Vagina (tissue), 2 donors: Measurements from ENCODE around the gene RUNDC3A.

Experiments used
- POLR2A ChIP-seq, 2 donors: fragments of 450-650 bp; IDR thresholded peaks; one replicate each; pipeline ENCODE4 v1.6.1; 2017; ENCODE audit warnings: antibody characterized with exemption in 2 of 2, mild to moderate bottlenecking in 2 of 2, moderate library complexity in 2 of 2
- TF ChIP-seq, protein P1 (sequence below), 3 experiments: fragments of 450-650 bp in 2 of 3; fragments of 200-600 bp in 1 of 3; sonication (generic) in 1 of 3; IDR thresholded peaks; one replicate each; pipeline ENCODE4 v1.5.1; 2017 to 2019; ENCODE audit warnings: antibody characterized with exemption in 3 of 3, mild to moderate bottlenecking in 2 of 3, moderate library complexity in 2 of 3

GRCh38 chr17:44360144-44360533, 51.7 kb downstream of the RUNDC3A start:
- TF ChIP-seq, protein P1, sequence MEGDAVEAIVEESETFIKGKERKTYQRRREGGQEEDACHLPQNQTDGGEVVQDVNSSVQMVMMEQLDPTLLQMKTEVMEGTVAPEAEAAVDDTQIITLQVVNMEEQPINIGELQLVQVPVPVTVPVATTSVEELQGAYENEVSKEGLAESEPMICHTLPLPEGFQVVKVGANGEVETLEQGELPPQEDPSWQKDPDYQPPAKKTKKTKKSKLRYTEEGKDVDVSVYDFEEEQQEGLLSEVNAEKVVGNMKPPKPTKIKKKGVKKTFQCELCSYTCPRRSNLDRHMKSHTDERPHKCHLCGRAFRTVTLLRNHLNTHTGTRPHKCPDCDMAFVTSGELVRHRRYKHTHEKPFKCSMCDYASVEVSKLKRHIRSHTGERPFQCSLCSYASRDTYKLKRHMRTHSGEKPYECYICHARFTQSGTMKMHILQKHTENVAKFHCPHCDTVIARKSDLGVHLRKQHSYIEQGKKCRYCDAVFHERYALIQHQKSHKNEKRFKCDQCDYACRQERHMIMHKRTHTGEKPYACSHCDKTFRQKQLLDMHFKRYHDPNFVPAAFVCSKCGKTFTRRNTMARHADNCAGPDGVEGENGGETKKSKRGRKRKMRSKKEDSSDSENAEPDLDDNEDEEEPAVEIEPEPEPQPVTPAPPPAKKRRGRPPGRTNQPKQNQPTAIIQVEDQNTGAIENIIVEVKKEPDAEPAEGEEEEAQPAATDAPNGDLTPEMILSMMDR (IDR thresholded peaks at IDR 0.05), result no peak
- TF ChIP-seq POLR2A (IDR thresholded peaks at IDR 0.05), result no peak
